GM23248 (cell line): ENCODE measurements around the gene ATAD3A. TPM values are rescaled to one million over a fixed set of nuclear protein-coding genes. Genes with fewer than 3 reads are reported as not detected.

Source experiments
- DNase-seq: peaks from one replicate; pipeline ENCODE4 v3.0.0-alpha.2; 2015
- H2AFZ ChIP-seq: fragments of 200-600 bp; sonication (generic); 2 replicates; pipeline ENCODE4 v1.6.1; 2016; ENCODE audit warnings: antibody characterized with exemption
- H3F3A ChIP-seq: fragments of 200-600 bp; sonication (generic); 2 replicates; pipeline ENCODE4 v1.6.1; 2016; ENCODE audit warnings: mild to moderate bottlenecking, antibody characterized with exemption, mixed run types; ENCODE audit not compliant: insufficient read depth
- H3K27ac ChIP-seq: fragments of 200-600 bp; sonication (generic); 2 replicates; pipeline ENCODE4 v1.5.1; 2016; ENCODE audit warnings: mild to moderate bottlenecking
- H3K27me3 ChIP-seq: fragments of 200-600 bp; sonication (generic); replicated peaks from 2 replicates; pipeline ENCODE4 v1.6.1; 2016; ENCODE audit warnings: mild to moderate bottlenecking; ENCODE audit not compliant: insufficient read depth
- H3K36me3 ChIP-seq: fragments of 200-600 bp; sonication (generic); 2 replicates; pipeline ENCODE4 v1.6.1; 2016; ENCODE audit warnings: low read depth, mild to moderate bottlenecking
- H3K4me1 ChIP-seq: fragments of 200-600 bp; sonication (generic); 2 replicates; pipeline ENCODE4 v1.6.1; 2016; ENCODE audit warnings: mild to moderate bottlenecking; ENCODE audit not compliant: insufficient read depth
- H3K4me2 ChIP-seq: fragments of 200-600 bp; sonication (generic); one replicate; pipeline ENCODE4 v1.6.1; 2016; ENCODE audit warnings: mild to moderate bottlenecking; ENCODE audit not compliant: unreplicated experiment
- H3K4me3 ChIP-seq: fragments of 200-600 bp; sonication (generic); 2 replicates; pipeline ENCODE4 v1.5.1; 2016; ENCODE audit warnings: mild to moderate bottlenecking
- H3K79me2 ChIP-seq: fragments of 200-600 bp; sonication (generic); 2 replicates; pipeline ENCODE4 v1.6.1; 2016; ENCODE audit warnings: mild to moderate bottlenecking; ENCODE audit not compliant: insufficient read depth
- H3K9ac ChIP-seq: fragments of 200-600 bp; sonication (generic); 2 replicates; pipeline ENCODE4 v1.6.1; 2016; ENCODE audit warnings: mild to moderate bottlenecking
- H3K9me2 ChIP-seq: fragments of 200-600 bp; sonication (generic); 2 replicates; pipeline ENCODE4 v1.6.1; 2016; ENCODE audit warnings: mixed run types, mild to moderate bottlenecking, moderate library complexity; ENCODE audit not compliant: insufficient read depth
- H3K9me3 ChIP-seq: fragments of 200-600 bp; sonication (generic); one replicate; pipeline ENCODE4 v1.6.1; 2017; ENCODE audit warnings: low read depth
- H4K20me1 ChIP-seq: fragments of 200-600 bp; sonication (generic); 2 replicates; pipeline ENCODE4 v1.6.0; 2016; ENCODE audit not compliant: insufficient read depth
- EZH2 ChIP-seq: fragments of 200-600 bp; sonication (generic); IDR thresholded peaks from 2 replicates; pipeline ENCODE4 v1.6.1; 2018; ENCODE audit warnings: antibody characterized with exemption, mild to moderate bottlenecking; ENCODE audit not compliant: insufficient read depth, poor library complexity, severe bottlenecking
- EZH2phosphoT487 ChIP-seq: fragments of 200-600 bp; sonication (generic); IDR thresholded peaks from 2 replicates; pipeline ENCODE4 v1.6.1; 2018; ENCODE audit warnings: antibody characterized with exemption, moderate library complexity, mild to moderate bottlenecking, low read depth; ENCODE audit not compliant: insufficient read depth
- WGBS, 2 experiments: methylation state at CpG; one replicate each; pipeline ENCODE4 v1.1.6; 2015 to 2017; ENCODE audit warnings: low lambda C conversion rate in 2 of 2, low coverage in 1 of 2; ENCODE audit errors: missing lambda C conversion rate in 2 of 2; 5-methylcytosine and 5-hydroxymethylcytosine counted together
- in situ Hi-C: fragments of 300-500 bp; cut with MboI; formaldehyde crosslinking; loops from 2 replicates; pipeline ENCODE4 v1.15.0; 2020
- polyA plus RNA-seq: library from polyadenylated mRNA; unstranded; fragments of >200 nt; fragmentation: Nextera tagmentation; extraction: Ambion mirVana; gene quantifications from 2 replicates; pipeline ENCODE4 v1.2.1, GENCODE V29; 2016
- total RNA-seq: library from RNA; depleted of rRNA; stranded (reverse); fragments of >200 nt; shearing (Covaris generic); gene quantifications from 2 replicates; pipeline ENCODE4 v1.2.3, GENCODE V29; 2014

ATAD3A gene
- total and polyA plus RNA-seq, 2 experiments from 2014 or later = 42.8 to 45.8 TPM

DNA sequence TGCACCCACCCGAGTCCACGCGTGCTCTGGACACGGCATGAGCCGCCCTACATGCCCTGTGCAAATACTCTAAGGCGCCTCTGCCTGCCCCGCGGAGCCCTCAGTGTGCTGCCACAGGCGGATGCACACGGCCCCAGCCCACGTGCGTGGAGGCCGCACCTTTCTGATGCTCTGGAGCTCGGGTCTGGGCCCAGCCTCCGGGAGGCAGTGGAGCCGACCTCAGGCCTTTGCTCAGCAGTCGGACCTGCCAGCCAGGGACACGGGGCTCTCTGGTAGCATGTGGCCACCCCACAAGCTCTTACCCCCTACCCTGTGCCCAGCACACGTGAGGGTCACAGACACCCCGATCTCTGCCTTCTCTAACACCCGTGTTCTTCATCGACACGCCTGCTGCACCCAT is 26.4 kb downstream of the ATAD3A start:
- no peak overlapping the region for H2AFZ ChIP-seq
- in situ Hi-C loops = no loop called here
- peaks cover 5% of the 10 kb centered on the region; the same call in 1 of the 2 replicates for H3F3A ChIP-seq
- H3K27me3 ChIP-seq = no peaks in the 10 kb centered on the region
- H3K79me2 ChIP-seq = peaks cover 20% of the 10 kb centered on the region
- H3K4me1 ChIP-seq = no peaks in the 10 kb centered on the region
- H3K9me2 ChIP-seq = no peaks in the 10 kb centered on the region
- H4K20me1 ChIP-seq = no peaks in the 10 kb centered on the region
- H3K4me2 ChIP-seq = no peak overlapping the region
- WGBS, 2 experiments = 94 to 99% methylated on average over 15 to 23 of the region's 23 CpGs
- H3K4me3 ChIP-seq = no peak overlapping the region
- no peak overlapping the region for H3K27ac ChIP-seq
- H3K36me3 ChIP-seq = no peaks in the 10 kb centered on the region
- no peaks in the 10 kb centered on the region for H3K9me3 ChIP-seq
- H3K9ac ChIP-seq = no peak overlapping the region
- no peak for TF ChIP-seq EZH2
- no peak for TF ChIP-seq EZH2phosphoT487
- no peak for DNase-seq

GRCh38 chr1:1538989-1539309 is 27.0 kb downstream of the ATAD3A start:
- Histone ChIP-seq H3K9me2 (no peaks in the 10 kb centered on the region), H3K36me3 (no peaks in the 10 kb centered on the region), H3K27ac (no peak overlapping the region), H4K20me1 (no peaks in the 10 kb centered on the region), H3K27me3 (no peaks in the 10 kb centered on the region), H3K4me3 (peak overlapping the region; percentile 73), H3K4me2 (peak overlapping the region; percentile 78), H3K9me3 (no peaks in the 10 kb centered on the region), H3F3A (peaks cover 5% of the 10 kb centered on the region; the same call in 1 of the 2 replicates), H3K4me1 (no peaks in the 10 kb centered on the region), H3K9ac (peak overlapping the region; percentile 73), H3K79me2 (peaks cover 20% of the 10 kb centered on the region), H2AFZ (no peak overlapping the region)
- 82 to 84% methylated on average over 18 of the region's 18 CpGs for WGBS, 2 experiments
- DNase-seq = no peak
- no peak for TF ChIP-seq EZH2
- no peak for TF ChIP-seq EZH2phosphoT487
- in situ Hi-C loops = no loop called here

DNA sequence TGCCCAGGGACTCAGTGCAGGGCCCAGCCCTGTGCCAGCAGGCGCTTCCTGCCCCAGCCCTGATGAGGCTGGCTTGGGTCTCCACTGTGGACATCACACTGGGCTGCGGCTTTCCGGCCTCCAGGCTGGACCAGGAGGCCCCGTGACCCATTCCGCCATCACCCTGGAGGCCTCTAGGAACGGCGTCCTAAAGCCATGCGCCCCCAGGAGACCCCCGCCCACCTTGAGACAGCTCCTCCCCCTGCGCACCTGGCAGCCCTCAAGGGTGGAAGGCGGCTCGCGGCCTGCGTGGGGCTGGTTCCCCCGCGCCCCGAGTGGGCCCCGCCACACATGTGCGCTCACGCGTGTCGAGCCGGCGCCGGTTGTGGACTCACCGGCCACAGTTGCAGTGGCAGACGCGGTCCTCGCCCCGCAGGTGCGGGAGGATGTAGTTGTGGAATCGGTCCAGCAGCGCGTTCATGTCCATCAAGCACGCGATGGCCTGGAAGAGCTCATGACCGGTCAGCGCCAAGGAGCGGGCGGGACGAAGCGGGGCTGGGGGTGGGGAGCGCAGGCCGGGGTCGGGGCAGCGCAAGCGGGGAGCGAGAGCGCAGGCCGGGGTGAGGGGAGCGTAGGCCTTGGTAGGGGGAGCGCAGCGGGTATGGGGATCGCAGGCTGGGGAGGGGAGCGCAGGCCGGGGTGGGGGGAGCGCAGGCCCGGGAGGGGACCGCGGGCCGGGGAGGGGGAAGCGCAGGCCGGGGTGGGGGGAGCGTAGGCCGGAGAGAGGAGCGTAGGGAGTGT is 27.5 kb downstream of the ATAD3A start:
- in situ Hi-C loops = no loop called here
- WGBS, 2 experiments = 8 to 10% methylated on average over 31 to 66 of the region's 66 CpGs
- no peak for TF ChIP-seq EZH2phosphoT487
- no peak for TF ChIP-seq EZH2
- Histone ChIP-seq H3K27ac (no peak overlapping the region), H3F3A (peaks cover 5% of the 10 kb centered on the region; the same call in 1 of the 2 replicates), H3K36me3 (no peaks in the 10 kb centered on the region), H3K79me2 (peaks cover 20% of the 10 kb centered on the region), H4K20me1 (no peaks in the 10 kb centered on the region), H2AFZ (peak overlapping the region; percentile 27; the same call in 1 of the 2 replicates), H3K4me2 (peak overlapping the region; percentile 78), H3K9me3 (no peaks in the 10 kb centered on the region), H3K4me1 (no peaks in the 10 kb centered on the region), H3K9me2 (no peaks in the 10 kb centered on the region), H3K27me3 (no peaks in the 10 kb centered on the region), H3K9ac (peak overlapping the region; percentile 73), H3K4me3 (peak overlapping the region; percentile 73)
- DNase-seq = peak; percentile 76

GRCh38 chr1:1540090-1540817 is 28.3 kb downstream of the ATAD3A start, which contains the start of gene TMEM240:
TSS of gene TMEM240 (minus strand) at chr1:1540624. CDS start at chr1:1540346, 278 bp downstream.
- peak within 1 kb of the TSS; percentile 78 for H3K4me2 ChIP-seq
- H3K4me1 ChIP-seq = no peaks in the 10 kb centered on the region
- H3K9me3 ChIP-seq = no peaks in the 10 kb centered on the region
- H3K36me3 ChIP-seq = no peaks in the 10 kb centered on the region
- no peak for TF ChIP-seq EZH2phosphoT487
- no peak for TF ChIP-seq EZH2
- H3K27ac ChIP-seq = no peak within 1 kb of the TSS
- 1% methylated on average over 50 of the region's 100 CpGs; no CpG with 5 or more reads in 1 of the 2 experiments for WGBS, 2 experiments
- H3K9ac ChIP-seq = peak within 1 kb of the TSS; percentile 73
- peak; percentile 90 for DNase-seq
- H3K79me2 ChIP-seq = peaks cover 20% of the 10 kb centered on the region
- H3K27me3 ChIP-seq = no peaks in the 10 kb centered on the region
- in situ Hi-C loops = no loop called here
- H3F3A ChIP-seq = peaks cover 5% of the 10 kb centered on the region; the same call in 1 of the 2 replicates
- H2AFZ ChIP-seq = peak within 1 kb of the TSS; percentile 55
- no peaks in the 10 kb centered on the region for H3K9me2 ChIP-seq
- H3K4me3 ChIP-seq = peak within 1 kb of the TSS; percentile 73
- no peaks in the 10 kb centered on the region for H4K20me1 ChIP-seq
